Astrocyte of the spinal cord (primary cell): ENCODE data around the gene PGAP2.

Experiments used
- DNase-seq: peaks from one replicate; pipeline ENCODE4 v3.0.0; 2011; ENCODE audit warnings: low read depth, low spot score
- H3K4me3 ChIP-seq: 2 replicates; pipeline ENCODE4 v1.5.1; 2011; ENCODE audit warnings: low read depth, mild to moderate bottlenecking, low read length, moderate library complexity
- CTCF ChIP-seq: IDR thresholded peaks from 2 replicates; pipeline ENCODE4 v1.5.1; 2012; ENCODE audit warnings: low read depth, mild to moderate bottlenecking, low read length, inconsistent platforms
- in situ Hi-C: cut with HindIII; loops from 2 replicates; pipeline ENCODE4 v1.10.0; 2017; ENCODE audit warnings: low sequenced_read_pairs

Gene PGAP2

GRCh38 chr11:3796801-3797328 lies 11.5 kb upstream of the PGAP2 start:
- in situ Hi-C loops = no loop called here
- peak overlapping the region; percentile 97 for H3K4me3 ChIP-seq
- no peak for TF ChIP-seq CTCF
- no peak for DNase-seq

- H3K4me3 ChIP-seq = peak within 1 kb of the TSS; percentile 97
- peak; percentile 100 for DNase-seq
- in situ Hi-C loops = no loop called here
- TF ChIP-seq CTCF = no peak
These were observed 10.8 kb upstream of the PGAP2 start, which contains the start of gene NUP98 for GRCh38 chr11:3797329-3798090. Gene NUP98 (minus strand): TSS chr11:3797554. CDS start chr11:3782117, 15,437 bp downstream.

- TF ChIP-seq CTCF = no peak
- no peak for DNase-seq
- in situ Hi-C loops = no loop called here
- H3K4me3 ChIP-seq = no peak overlapping the region
These were observed 9.2 kb upstream of the PGAP2 start for GRCh38 chr11:3799143-3799542.

GRCh38 chr11:3799873-3800272 lies 8.5 kb upstream of the PGAP2 start:
- H3K4me3 ChIP-seq = no peak overlapping the region
- no peak for TF ChIP-seq CTCF
- no peak for DNase-seq
- in situ Hi-C loops = no loop called here

GRCh38 chr11:3802011-3802790 lies 6.2 kb upstream of the PGAP2 start:
- no peak for DNase-seq
- no peak overlapping the region for H3K4me3 ChIP-seq
- in situ Hi-C loops = no loop called here
- TF ChIP-seq CTCF = no peak

GRCh38 chr11:3803726-3804495 lies 4.4 kb upstream of the PGAP2 start:
- no peak for DNase-seq
- TF ChIP-seq CTCF = no peak
- H3K4me3 ChIP-seq = no peak overlapping the region
- in situ Hi-C loops = no loop called here
